RWPE2 (cell line): Measurements from ENCODE around the gene CHURC1.

Source experiments
- ATAC-seq: fragments of 200-7000 bp; cut with Tn5 transposase; 3 replicates; pipeline ENCODE4 v1.9.1; 2021; ENCODE audit warnings: low read depth
- DNase-seq: peaks from one replicate; pipeline ENCODE4 v3.0.0-alpha.2; 2020; ENCODE audit warnings: low spot score
- H3K27ac ChIP-seq: fragments of 450-650 bp; 2 replicates; pipeline ENCODE4 v1.5.1; 2017; ENCODE audit warnings: mild to moderate bottlenecking; ENCODE audit not compliant: poor library complexity, severe bottlenecking
- H3K27me3 ChIP-seq: fragments of 250-450 bp; sonication (Bioruptor Pico); 2 replicates; pipeline ENCODE4 v1.5.1; 2021; ENCODE audit warnings: mild to moderate bottlenecking, moderate library complexity; ENCODE audit not compliant: insufficient read depth, poor library complexity, severe bottlenecking
- H3K36me3 ChIP-seq: fragments of 250-450 bp; sonication (Bioruptor Pico); 2 replicates; pipeline ENCODE4 v1.5.1; 2020; ENCODE audit warnings: low read depth, mild to moderate bottlenecking, moderate library complexity
- H3K4me1 ChIP-seq: fragments of 250-450 bp; sonication (Bioruptor Pico); 2 replicates; pipeline ENCODE4 v1.5.1; 2021; ENCODE audit warnings: mild to moderate bottlenecking, moderate library complexity; ENCODE audit not compliant: insufficient read depth, poor library complexity, severe bottlenecking
- H3K4me3 ChIP-seq: fragments of 250-450 bp; sonication (Bioruptor Pico); 2 replicates; pipeline ENCODE4 v1.5.1; 2021; ENCODE audit warnings: mild to moderate bottlenecking, moderate library complexity; ENCODE audit not compliant: severe bottlenecking
- H3K9me3 ChIP-seq: fragments of 250-450 bp; sonication (Bioruptor Pico); 2 replicates; pipeline ENCODE4 v1.5.1; 2021; ENCODE audit warnings: mild to moderate bottlenecking, moderate library complexity; ENCODE audit not compliant: severe bottlenecking
- TF ChIP-seq, protein P1 (sequence below): fragments of 450-650 bp; IDR thresholded peaks from one replicate; pipeline ENCODE4 v1.5.1; 2017; ENCODE audit warnings: mild to moderate bottlenecking, moderate library complexity; ENCODE audit not compliant: poor library complexity, severe bottlenecking

CHURC1 gene

DNA sequence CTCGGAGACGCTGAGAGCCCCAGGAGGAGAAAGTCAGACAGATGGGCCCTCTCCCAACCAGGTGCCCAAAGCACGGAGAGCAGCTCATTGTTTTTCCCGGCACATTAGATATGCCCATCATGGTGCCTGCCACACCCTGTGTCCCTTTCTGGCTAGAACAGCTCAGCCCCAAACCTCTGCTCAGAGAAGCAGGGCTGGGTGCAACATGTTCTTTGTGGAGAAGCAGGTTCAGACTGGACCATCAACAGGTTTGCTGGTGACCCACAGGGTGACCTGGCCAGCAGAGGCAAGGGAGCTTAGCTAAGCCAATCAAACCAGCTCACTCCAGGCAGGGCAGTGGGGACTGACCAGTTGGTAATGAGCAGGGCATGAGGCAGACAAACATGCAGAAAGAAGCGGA, 44.5 kb downstream of the CHURC1 start:
- Histone ChIP-seq H3K27ac (no peak overlapping the region), H3K4me1 (no peaks in the 10 kb centered on the region), H3K27me3 (no peaks in the 10 kb centered on the region), H3K4me3 (no peak overlapping the region), H3K36me3 (no peaks in the 10 kb centered on the region), H3K9me3 (no peaks in the 10 kb centered on the region)
- no peak for ATAC-seq
- TF ChIP-seq, protein P1, sequence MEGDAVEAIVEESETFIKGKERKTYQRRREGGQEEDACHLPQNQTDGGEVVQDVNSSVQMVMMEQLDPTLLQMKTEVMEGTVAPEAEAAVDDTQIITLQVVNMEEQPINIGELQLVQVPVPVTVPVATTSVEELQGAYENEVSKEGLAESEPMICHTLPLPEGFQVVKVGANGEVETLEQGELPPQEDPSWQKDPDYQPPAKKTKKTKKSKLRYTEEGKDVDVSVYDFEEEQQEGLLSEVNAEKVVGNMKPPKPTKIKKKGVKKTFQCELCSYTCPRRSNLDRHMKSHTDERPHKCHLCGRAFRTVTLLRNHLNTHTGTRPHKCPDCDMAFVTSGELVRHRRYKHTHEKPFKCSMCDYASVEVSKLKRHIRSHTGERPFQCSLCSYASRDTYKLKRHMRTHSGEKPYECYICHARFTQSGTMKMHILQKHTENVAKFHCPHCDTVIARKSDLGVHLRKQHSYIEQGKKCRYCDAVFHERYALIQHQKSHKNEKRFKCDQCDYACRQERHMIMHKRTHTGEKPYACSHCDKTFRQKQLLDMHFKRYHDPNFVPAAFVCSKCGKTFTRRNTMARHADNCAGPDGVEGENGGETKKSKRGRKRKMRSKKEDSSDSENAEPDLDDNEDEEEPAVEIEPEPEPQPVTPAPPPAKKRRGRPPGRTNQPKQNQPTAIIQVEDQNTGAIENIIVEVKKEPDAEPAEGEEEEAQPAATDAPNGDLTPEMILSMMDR, result no peak
- no peak for DNase-seq

DNA sequence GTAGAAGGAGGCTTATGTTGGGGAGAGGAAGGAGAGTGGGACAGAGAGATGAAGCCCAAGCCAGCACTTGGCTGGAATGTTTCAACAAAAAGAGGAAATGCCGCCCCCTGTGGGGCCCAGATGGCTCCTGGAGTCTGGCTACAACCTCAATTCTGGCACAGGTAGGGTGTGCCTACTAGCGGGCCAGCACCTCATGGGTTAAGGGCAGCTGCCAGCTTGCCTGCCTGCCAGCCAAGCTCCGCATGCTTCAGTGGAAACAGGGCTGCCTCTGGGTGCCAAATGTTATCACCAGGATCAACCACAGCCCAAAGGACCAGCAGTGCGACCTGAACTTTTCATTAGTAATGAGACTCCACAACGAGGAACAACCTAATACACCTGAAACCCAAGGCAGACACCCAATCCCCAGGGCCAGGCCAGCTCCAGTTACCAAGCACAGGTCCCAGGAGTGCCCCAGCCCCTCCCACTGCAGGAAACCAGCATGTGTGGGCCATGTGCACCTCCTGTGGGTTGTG, 46.6 kb downstream of the CHURC1 start:
- DNase-seq (no peak), ATAC-seq (0 out of 3 replicates have a peak, but pooled peaks have one; percentile 15)
- Histone ChIP-seq H3K4me1 (no peaks in the 10 kb centered on the region), H3K27me3 (no peaks in the 10 kb centered on the region), H3K4me3 (no peak overlapping the region), H3K36me3 (no peaks in the 10 kb centered on the region), H3K27ac (no peak overlapping the region), H3K9me3 (no peaks in the 10 kb centered on the region)
- TF ChIP-seq, protein P1, result no peak

DNA sequence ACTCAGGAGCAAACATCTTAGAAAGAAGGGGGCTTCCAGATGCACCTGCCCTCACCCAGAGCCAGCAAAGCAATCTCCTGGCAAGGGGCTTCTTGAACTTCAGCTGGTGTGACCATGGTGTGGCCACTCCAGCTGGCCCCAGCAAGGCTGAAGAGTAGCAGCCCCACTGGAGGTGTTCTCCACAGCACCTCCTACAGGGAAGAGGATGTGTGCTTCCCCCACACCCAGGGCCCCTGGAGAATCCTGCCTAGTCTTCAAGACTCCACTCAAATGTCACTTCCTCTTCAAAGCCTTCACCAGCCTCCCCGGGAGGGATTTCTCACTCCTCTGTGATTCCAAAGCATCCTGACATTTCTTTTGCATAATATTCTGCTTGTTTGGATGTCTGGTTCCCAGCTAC, 49.4 kb downstream of the CHURC1 start:
- no peaks in the 10 kb centered on the region for H3K27me3 ChIP-seq
- ATAC-seq (no peak), DNase-seq (no peak)
- H3K9me3 ChIP-seq, result no peaks in the 10 kb centered on the region
- H3K27ac ChIP-seq, result no peak overlapping the region
- TF ChIP-seq, protein P1, result no peak
- H3K4me1 ChIP-seq, result no peaks in the 10 kb centered on the region
- no peak overlapping the region for H3K4me3 ChIP-seq
- H3K36me3 ChIP-seq, result no peaks in the 10 kb centered on the region

DNA sequence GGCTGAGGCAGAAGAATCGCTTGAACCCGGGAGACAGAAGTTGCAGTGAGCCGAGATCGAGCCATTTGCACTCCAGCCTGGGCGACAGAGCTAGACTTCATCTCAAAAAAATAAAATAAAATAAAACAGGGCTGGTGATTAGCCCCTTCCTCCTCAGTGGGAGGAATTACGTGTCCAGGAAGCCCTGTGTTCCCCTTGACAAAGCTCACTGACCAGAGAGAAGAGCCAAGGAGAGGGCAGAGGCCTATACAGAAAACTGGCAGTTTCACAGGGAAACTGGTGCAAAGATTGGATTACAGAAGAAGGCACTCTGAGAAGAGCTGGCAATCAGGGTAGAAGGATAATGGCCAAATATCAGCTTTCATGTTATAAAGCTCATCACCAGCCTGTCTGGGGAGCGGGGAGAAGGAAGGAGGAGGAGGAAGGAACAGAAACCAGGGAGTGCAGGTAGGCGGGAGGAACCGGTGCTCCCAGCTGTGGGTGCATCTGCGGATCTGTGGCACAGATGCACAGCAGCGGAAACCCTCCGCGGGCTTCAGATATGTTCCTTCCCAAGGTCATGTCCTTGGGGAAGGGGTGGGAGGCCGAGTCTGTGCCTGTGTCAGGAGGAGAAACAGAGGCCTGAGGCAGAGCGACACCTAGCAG, 51.2 kb downstream of the CHURC1 start:
- Histone ChIP-seq H3K36me3 (no peaks in the 10 kb centered on the region), H3K4me1 (no peaks in the 10 kb centered on the region), H3K4me3 (no peak overlapping the region), H3K27ac (no peak overlapping the region), H3K9me3 (no peaks in the 10 kb centered on the region), H3K27me3 (no peaks in the 10 kb centered on the region)
- no peak for ATAC-seq
- TF ChIP-seq, protein P1, result no peak
- DNase-seq, result no peak

DNA sequence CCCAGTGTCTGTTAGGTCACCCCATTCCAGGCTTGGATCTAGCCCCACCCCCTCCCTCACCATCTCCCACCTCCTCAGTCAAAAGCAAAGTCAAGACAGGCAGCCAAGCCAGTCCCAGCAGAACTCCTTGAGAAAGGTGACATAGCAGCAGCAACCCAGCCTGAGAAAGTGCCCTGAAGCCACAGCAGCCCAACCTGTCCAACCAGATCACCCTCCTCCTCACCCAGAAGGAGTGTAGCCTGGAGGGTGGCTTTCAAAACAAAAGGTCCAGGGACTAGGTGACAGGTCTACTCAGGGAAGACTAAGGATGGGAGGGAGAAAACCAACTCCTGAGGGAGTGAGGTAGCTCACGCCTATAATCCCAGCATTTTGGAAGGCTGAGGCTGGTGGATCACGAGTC, 52.7 kb downstream of the CHURC1 start:
- no peak overlapping the region for H3K4me3 ChIP-seq
- no peaks in the 10 kb centered on the region for H3K9me3 ChIP-seq
- H3K4me1 ChIP-seq, result no peaks in the 10 kb centered on the region
- H3K36me3 ChIP-seq, result no peaks in the 10 kb centered on the region
- DNase-seq (no peak), ATAC-seq (no peak)
- TF ChIP-seq, protein P1, result no peak
- no peak overlapping the region for H3K27ac ChIP-seq
- no peaks in the 10 kb centered on the region for H3K27me3 ChIP-seq
